Keratinocyte (primary cell): ENCODE results near the gene CHAMP1. TPM values are rescaled to one million over a fixed set of nuclear protein-coding genes. Genes with fewer than 3 reads are reported as not detected.
"Not testable (repeated sequence)": the region's sequence is repeated elsewhere in the genome, so short reads cannot be mapped to it uniquely, and the experiment has no call there.

Source experiments
- DNase-seq: peaks from one replicate; pipeline ENCODE4 v3.0.0-alpha.2; 2011; ENCODE audit warnings: low read depth, missing footprints, low spot score
- FAIRE-seq: peaks from 2 replicates; lab custom pipeline; 2011; peaks lifted over from hg19 to GRCh38; lab: Jason Lieb, UNC
- H2AFZ ChIP-seq: 2 replicates; pipeline ENCODE4 v1.6.0; 2012; ENCODE audit warnings: low read length, control low read depth, inconsistent platforms; ENCODE audit not compliant: control insufficient read depth
- H3K27ac ChIP-seq: 2 replicates; pipeline ENCODE4 v1.5.1; 2011; ENCODE audit warnings: low read length; ENCODE audit not compliant: control insufficient read depth, insufficient read depth
- H3K27me3 ChIP-seq: 3 replicates; pipeline ENCODE4 v1.6.0; 2011; ENCODE audit warnings: low read length; ENCODE audit not compliant: control insufficient read depth, insufficient read depth; ENCODE audit errors: extremely low read depth
- H3K36me3 ChIP-seq, 2 experiments: 2 replicates in 1 of 2; 3 replicates in 1 of 2; pipeline ENCODE4 v1.5.1; 2011; ENCODE audit warnings: low read length in 2 of 2, mild to moderate bottlenecking in 1 of 2; ENCODE audit not compliant: control insufficient read depth in 2 of 2, insufficient read depth in 2 of 2; ENCODE audit errors: extremely low read depth in 1 of 2
- H3K4me1 ChIP-seq: 3 replicates; pipeline ENCODE4 v1.5.1; 2011; ENCODE audit warnings: low read length; ENCODE audit not compliant: control insufficient read depth, insufficient read depth; ENCODE audit errors: extremely low read depth
- H3K4me2 ChIP-seq: 3 replicates; pipeline ENCODE4 v1.6.0; 2011; ENCODE audit warnings: low read depth, low read length; ENCODE audit not compliant: control insufficient read depth, insufficient read depth; ENCODE audit errors: extremely low read depth
- H3K4me3 ChIP-seq, 3 experiments: fragments of 200-600 bp in 1 of 3; sonication (generic) in 1 of 3; 2 replicates in 2 of 3; 3 replicates in 1 of 3; pipeline ENCODE4 v1.5.1; 2011 to 2016; ENCODE audit warnings: low read length in 3 of 3, mild to moderate bottlenecking in 3 of 3, control low read depth in 2 of 3, inconsistent platforms in 1 of 3, low read depth in 1 of 3, mixed read lengths in 1 of 3, mixed run types in 1 of 3, moderate library complexity in 1 of 3; ENCODE audit not compliant: control insufficient read depth in 2 of 3, insufficient read depth in 2 of 3; ENCODE audit errors: extremely low read depth in 1 of 3
- H3K79me2 ChIP-seq: 2 replicates; pipeline ENCODE4 v1.6.0; 2012; ENCODE audit warnings: low read length; ENCODE audit not compliant: control insufficient read depth, insufficient read depth
- H3K9ac ChIP-seq: 3 replicates; pipeline ENCODE4 v1.6.0; 2011; ENCODE audit warnings: low read length; ENCODE audit not compliant: control insufficient read depth, insufficient read depth; ENCODE audit errors: extremely low read depth
- H3K9me1 ChIP-seq: 3 replicates; pipeline ENCODE4 v1.6.0; 2011; ENCODE audit warnings: low read length; ENCODE audit not compliant: control insufficient read depth, insufficient read depth; ENCODE audit errors: extremely low read depth
- H3K9me3 ChIP-seq: 2 replicates; pipeline ENCODE4 v1.5.1; 2012; ENCODE audit warnings: low read depth, low read length; ENCODE audit not compliant: control insufficient read depth
- H4K20me1 ChIP-seq: 3 replicates; pipeline ENCODE4 v1.6.0; 2011; ENCODE audit warnings: low read length; ENCODE audit not compliant: control insufficient read depth, insufficient read depth; ENCODE audit errors: extremely low read depth
- dilution Hi-C: fragments of 300-500 bp; cut with MboI; formaldehyde crosslinking; loops from one replicate; pipeline ENCODE4 v1.7.0; 2020; ENCODE audit warnings: low sequenced_read_pairs; ENCODE audit not compliant: extremely low pct_ligation_motif_present
- polyA plus RNA-seq, 5 experiments: library from polyadenylated mRNA; depleted of rRNA in 3 of 5; stranded (reverse) in 3 of 5; stranded (forward) in 1 of 5; unstranded in 1 of 5; fragments of >200 nt; gene quantifications; 1 replicate in 1 of 5; 2 replicates in 3 of 5; 3 replicates in 1 of 5; pipeline versions ENCODE4 v1.2.1 to v1.2.3, GENCODE V29; 2011 to 2012; ENCODE audit warnings: missing spikeins in 2 of 5, low read depth in 1 of 5, low replicate concordance in 1 of 5
- small RNA-seq, 3 experiments: library from RNA; depleted of rRNA; stranded (forward); fragments of <200 nt; gene quantifications; one replicate each; pipeline ENCODE3, GENCODE V24; 2012; ENCODE audit warnings: low read depth in 3 of 3, low replicate concordance in 1 of 3; ENCODE audit not compliant: insufficient read length in 3 of 3
- TF ChIP-seq, protein P1 (sequence below), 3 experiments: IDR thresholded peaks in 1 of 3; conservative IDR thresholded peaks in 1 of 3; optimal IDR thresholded peaks in 1 of 3; 2 replicates in 2 of 3; 3 replicates in 1 of 3; pipeline versions ENCODE3 to v1.5.1; 2011; ENCODE audit warnings: low read length in 3 of 3, mild to moderate bottlenecking in 3 of 3, moderate library complexity in 2 of 3, control low read depth in 1 of 3, inconsistent platforms in 1 of 3; ENCODE audit not compliant: insufficient read depth in 2 of 3; ENCODE audit errors: extremely low read depth in 1 of 3

The CHAMP1 gene
- polyA plus RNA-seq, 1 donor (not counting 4 experiments of a cell fraction or from before 2014, with no cell fraction given): 14.2 TPM

DNA sequence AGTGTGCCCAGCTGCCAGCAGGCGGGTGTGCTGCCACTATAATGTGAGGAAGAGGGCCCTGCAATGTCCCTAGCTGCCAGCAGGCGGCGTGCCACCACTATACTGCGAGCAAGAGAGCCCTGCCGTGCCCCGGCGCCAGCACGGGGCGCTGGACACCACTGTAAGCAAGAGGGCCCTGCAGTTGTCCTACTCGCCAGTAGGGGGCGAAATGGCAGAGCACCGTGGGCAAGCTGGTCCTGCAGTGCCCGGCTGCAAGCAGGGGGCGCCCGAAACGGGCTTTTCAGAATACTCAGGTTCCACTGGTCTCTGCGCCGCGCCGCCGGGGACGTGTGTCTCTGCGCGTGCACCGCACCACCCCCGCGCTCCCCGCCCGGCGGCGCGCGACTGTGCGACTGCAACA lies 38.5 kb downstream of the CHAMP1 start:
- H3K79me2 ChIP-seq, FAIRE-seq, H3K27ac ChIP-seq, H3K27me3 ChIP-seq, H3K4me3 ChIP-seq, H3K9me3 ChIP-seq, H2AFZ ChIP-seq, H3K9me1 ChIP-seq, DNase-seq, H3K4me2 ChIP-seq, H3K4me1 ChIP-seq, H3K9ac ChIP-seq, dilution Hi-C loops, H3K36me3 ChIP-seq, H4K20me1 ChIP-seq: not testable (repeated sequence)
- TF ChIP-seq, protein P1, sequence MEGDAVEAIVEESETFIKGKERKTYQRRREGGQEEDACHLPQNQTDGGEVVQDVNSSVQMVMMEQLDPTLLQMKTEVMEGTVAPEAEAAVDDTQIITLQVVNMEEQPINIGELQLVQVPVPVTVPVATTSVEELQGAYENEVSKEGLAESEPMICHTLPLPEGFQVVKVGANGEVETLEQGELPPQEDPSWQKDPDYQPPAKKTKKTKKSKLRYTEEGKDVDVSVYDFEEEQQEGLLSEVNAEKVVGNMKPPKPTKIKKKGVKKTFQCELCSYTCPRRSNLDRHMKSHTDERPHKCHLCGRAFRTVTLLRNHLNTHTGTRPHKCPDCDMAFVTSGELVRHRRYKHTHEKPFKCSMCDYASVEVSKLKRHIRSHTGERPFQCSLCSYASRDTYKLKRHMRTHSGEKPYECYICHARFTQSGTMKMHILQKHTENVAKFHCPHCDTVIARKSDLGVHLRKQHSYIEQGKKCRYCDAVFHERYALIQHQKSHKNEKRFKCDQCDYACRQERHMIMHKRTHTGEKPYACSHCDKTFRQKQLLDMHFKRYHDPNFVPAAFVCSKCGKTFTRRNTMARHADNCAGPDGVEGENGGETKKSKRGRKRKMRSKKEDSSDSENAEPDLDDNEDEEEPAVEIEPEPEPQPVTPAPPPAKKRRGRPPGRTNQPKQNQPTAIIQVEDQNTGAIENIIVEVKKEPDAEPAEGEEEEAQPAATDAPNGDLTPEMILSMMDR (optimal IDR thresholded peaks at IDR 0.05 in 1 of 3, IDR thresholded peaks at IDR 0.05 in 1 of 3, conservative IDR thresholded peaks at IDR 0.05 in 1 of 3; ENCODE audit: extremely low read depth in 1 of 3, insufficient read depth in 2 of 3, low read length in 3 of 3): peak in 2 of 3 experiments; percentile 28 to 58

DNA sequence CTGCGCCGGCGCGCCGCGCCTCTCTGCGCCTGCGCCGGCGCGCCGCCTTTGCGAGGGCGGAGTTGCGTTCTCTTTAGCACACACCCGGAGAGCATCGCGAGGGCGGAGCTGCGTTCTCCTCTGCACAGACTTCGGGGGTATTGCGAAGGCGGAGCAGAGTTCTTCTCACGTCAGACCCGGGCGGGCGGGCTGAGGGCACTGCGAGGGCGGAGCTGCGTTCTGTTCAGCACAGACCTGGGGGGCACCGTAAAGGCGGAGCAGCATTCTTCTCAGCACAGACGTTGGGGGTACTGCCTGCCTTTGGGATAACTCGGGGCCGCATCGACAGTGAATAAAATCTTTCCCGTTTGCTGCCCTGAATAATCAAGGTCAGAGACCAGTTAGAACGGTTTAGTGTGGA lies 39.1 kb downstream of the CHAMP1 start:
- H3K4me1 ChIP-seq, H3K36me3 ChIP-seq, H3K27ac ChIP-seq, H3K9me1 ChIP-seq, H3K9ac ChIP-seq, H4K20me1 ChIP-seq, H3K79me2 ChIP-seq, H3K4me2 ChIP-seq, H3K4me3 ChIP-seq, FAIRE-seq, H3K27me3 ChIP-seq, DNase-seq, H3K9me3 ChIP-seq, H2AFZ ChIP-seq, dilution Hi-C loops: not testable (repeated sequence)

Small RNA genes within 50 kb of the gene (small RNA-seq; reads per million reads assigned to genes)
- 0 to 0.07 (median 0) reads per million in 3 experiments for gene MIR4502

Other genes starting within 250 kb of the CHAMP1 start
- 3.5 to 6.9 TPM (median 4.1 TPM) in 3 replicates for gene RASA3, start 181.9 kb upstream of the CHAMP1 start, polyA plus RNA-seq
- gene CFAP97D2, start 135.2 kb upstream of the CHAMP1 start, polyA plus RNA-seq: not detected in 3 replicates
- 66.4 to 91.8 TPM (median 74.5 TPM) in 3 replicates for gene CDC16, start 79.6 kb upstream of the CHAMP1 start, polyA plus RNA-seq
- 41.1 to 60.8 TPM (median 42.2 TPM) in 3 replicates for gene UPF3A, start 32.9 kb upstream of the CHAMP1 start, polyA plus RNA-seq